Measurements from ENCODE around the gene EFHC2. TPM values are rescaled to one million over a fixed set of nuclear protein-coding genes. Genes with fewer than 3 reads are reported as not detected.

The EFHC2 gene
- total RNA-seq, 1 donor from 2014 or later: 2.0 TPM

DNA sequence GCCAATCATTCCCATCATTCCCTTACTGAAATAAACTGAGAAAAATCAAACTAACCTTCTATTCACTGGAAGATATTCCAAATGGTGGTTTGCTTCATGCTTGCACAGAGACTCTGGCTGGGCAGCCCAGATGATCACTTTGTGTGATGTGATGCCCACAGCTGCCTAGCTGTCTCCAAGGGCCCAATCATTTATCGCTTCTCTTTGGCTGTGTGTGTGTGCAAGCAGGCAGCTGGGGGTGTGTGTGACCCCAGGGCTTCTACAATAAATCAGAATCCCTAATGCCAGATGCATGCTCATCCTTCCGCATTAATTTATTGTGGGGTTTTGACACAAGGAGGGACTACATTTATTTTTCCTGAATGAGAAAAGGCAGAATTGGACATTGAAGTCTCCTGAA is 230.1 kb downstream of the EFHC2 start:
- H3K36me3 Mint-ChIP-seq: no peaks in the 10 kb centered on the region
- no peak for TF ChIP-seq CTCF (IDR thresholded peaks at IDR 0.05; ENCODE audit: unreplicated experiment)
- no peaks in the 10 kb centered on the region for H3K27me3 Mint-ChIP-seq (ENCODE audit: low read depth)
- H3K4me3 Mint-ChIP-seq: no peak overlapping the region
- no peaks in the 10 kb centered on the region for H3K4me1 Mint-ChIP-seq
- no peak for DNase-seq (ENCODE audit: low spot score in 2 of 2, unreplicated experiment in 2 of 2)
- H3K9me3 Mint-ChIP-seq: peaks cover 27% of the 10 kb centered on the region
- H3K27ac Mint-ChIP-seq: no peak overlapping the region

GRCh38 chrX:44106864-44107263 is 236.6 kb downstream of the EFHC2 start:
- no peak overlapping the region for H3K27ac Mint-ChIP-seq
- H3K9me3 Mint-ChIP-seq: peaks cover 44% of the 10 kb centered on the region
- no peak for TF ChIP-seq CTCF (IDR thresholded peaks at IDR 0.05; ENCODE audit: unreplicated experiment)
- no peaks in the 10 kb centered on the region for H3K36me3 Mint-ChIP-seq
- H3K27me3 Mint-ChIP-seq (ENCODE audit: low read depth): peaks cover 2% of the 10 kb centered on the region
- H3K4me3 Mint-ChIP-seq: no peak overlapping the region
- H3K4me1 Mint-ChIP-seq: no peaks in the 10 kb centered on the region
- DNase-seq (ENCODE audit: low spot score in 2 of 2, unreplicated experiment in 2 of 2): no peak

GRCh38 chrX:44105228-44105913 is 238.1 kb downstream of the EFHC2 start:
- Mint-ChIP-seq H3K36me3 (no peaks in the 10 kb centered on the region), H3K27me3 (ENCODE audit: low read depth) (peaks cover 2% of the 10 kb centered on the region), H3K4me1 (no peaks in the 10 kb centered on the region), H3K4me3 (no peak overlapping the region), H3K27ac (no peak overlapping the region), H3K9me3 (peaks cover 45% of the 10 kb centered on the region)
- DNase-seq (ENCODE audit: low spot score in 2 of 2, unreplicated experiment in 2 of 2): no peak
- TF ChIP-seq CTCF (IDR thresholded peaks at IDR 0.05; ENCODE audit: unreplicated experiment): no peak

GRCh38 chrX:44104699-44105098 is 238.8 kb downstream of the EFHC2 start:
- Mint-ChIP-seq H3K27ac (no peak overlapping the region), H3K27me3 (ENCODE audit: low read depth) (peaks cover 2% of the 10 kb centered on the region), H3K36me3 (no peaks in the 10 kb centered on the region), H3K4me1 (no peaks in the 10 kb centered on the region), H3K4me3 (no peak overlapping the region), H3K9me3 (peaks cover 47% of the 10 kb centered on the region)
- TF ChIP-seq CTCF (IDR thresholded peaks at IDR 0.05; ENCODE audit: unreplicated experiment): no peak
- no peak for DNase-seq (ENCODE audit: low spot score in 2 of 2, unreplicated experiment in 2 of 2)

- H3K27ac Mint-ChIP-seq: no peak overlapping the region
- H3K9me3 Mint-ChIP-seq: peaks cover 39% of the 10 kb centered on the region
- no peaks in the 10 kb centered on the region for H3K36me3 Mint-ChIP-seq
- DNase-seq (ENCODE audit: low spot score in 2 of 2, unreplicated experiment in 2 of 2): no peak
- no peak overlapping the region for H3K4me3 Mint-ChIP-seq
- TF ChIP-seq CTCF (IDR thresholded peaks at IDR 0.05; ENCODE audit: unreplicated experiment): no peak
- H3K4me1 Mint-ChIP-seq: no peaks in the 10 kb centered on the region
- peaks cover 4% of the 10 kb centered on the region for H3K27me3 Mint-ChIP-seq (ENCODE audit: low read depth)
Observed at GRCh38 chrX:44101281-44101680, 242.2 kb downstream of the EFHC2 start.

All from mesothelial cell of epicardium (in vitro differentiated cells).